A549 (cell line): ENCODE data around the gene NFKBIZ. TPM values are rescaled to one million over a fixed set of nuclear protein-coding genes. Genes with fewer than 3 reads are reported as not detected.

ENCODE experiments used
- ATAC-seq, 2 experiments: fragments of 200-7000 bp in 1 of 2; fragments of >200 bp in 1 of 2; cut with Nextera tagmentation in 1 of 2; cut with Tn5 transposase in 1 of 2; 3 replicates each; pipeline versions ENCODE4 v1.8.0 to v1.9.1; 2018 to 2020; ENCODE audit warnings: mild to moderate bottlenecking in 1 of 2, moderate library complexity in 1 of 2
- CTCF ChIA-PET: fragments of 300-600 bp; sonication (Branson Sonifier 250); formaldehyde crosslinking; extraction: SDS; loops from one replicate; lab custom pipeline; 2021; ENCODE audit warnings: antibody characterized with exemption, inconsistent platforms; lab: Yijun Ruan, JAX
- POLR2A ChIA-PET: fragments of 350-600 bp; formaldehyde crosslinking; extraction: SDS; loops from one replicate; lab custom pipeline; 2021; ENCODE audit warnings: antibody characterized with exemption, inconsistent platforms; lab: Yijun Ruan, JAX
- DNase-seq, 2 experiments: peaks; one replicate each; pipeline versions ENCODE4 v3.0.0 to v3.0.0-alpha.2; 2011 to 2016; ENCODE audit warnings: low read depth in 1 of 2, low spot score in 1 of 2
- FAIRE-seq: peaks from 2 replicates; lab custom pipeline; 2011; peaks lifted over from hg19 to GRCh38; lab: Jason Lieb, UNC
- H3K27ac ChIP-seq, 2 experiments: fragments of >200 bp; sonication (Bioruptor Twin); formaldehyde crosslinking; 3 replicates each; pipeline ENCODE4 v1.5.1; 2016 to 2017
- H3K4me1 ChIP-seq: fragments of >200 bp; sonication (Bioruptor Twin); formaldehyde crosslinking; 3 replicates; pipeline ENCODE4 v1.6.1; 2016
- H3K4me2 ChIP-seq: fragments of >200 bp; sonication (Bioruptor Twin); formaldehyde crosslinking; 3 replicates; pipeline ENCODE4 v1.6.1; 2016
- H3K4me3 ChIP-seq: fragments of >200 bp; sonication (Bioruptor Twin); formaldehyde crosslinking; 3 replicates; pipeline ENCODE4 v1.5.1; 2016
- H3K9me3 ChIP-seq: fragments of >200 bp; sonication (Bioruptor Twin); formaldehyde crosslinking; 3 replicates; pipeline ENCODE4 v1.6.1; 2016
- EHMT2 ChIP-seq: fragments of 200-600 bp; sonication (generic); IDR thresholded peaks from 2 replicates; pipeline ENCODE4 v1.6.1; 2016; ENCODE audit warnings: antibody characterized with exemption, low read depth, mild to moderate bottlenecking, moderate library complexity
- FOSB ChIP-seq: fragments of 250-450 bp; sonication (Bioruptor Pico); IDR thresholded peaks from 2 replicates; pipeline ENCODE4 v1.5.0; 2020; ENCODE audit warnings: mild to moderate bottlenecking, moderate library complexity
- HOXA7 ChIP-seq: fragments of 250-450 bp; sonication (Bioruptor Pico); IDR thresholded peaks from 2 replicates; pipeline ENCODE4 v1.5.0; 2020; ENCODE audit warnings: mild to moderate bottlenecking, moderate library complexity
- HOXB5 ChIP-seq: fragments of 250-450 bp; sonication (Bioruptor Pico); IDR thresholded peaks from 2 replicates; pipeline ENCODE4 v1.5.0; 2020; ENCODE audit warnings: mild to moderate bottlenecking, moderate library complexity
- JUN ChIP-seq, 2 experiments: fragments of >200 bp; sonication (Bioruptor Twin); formaldehyde crosslinking; IDR thresholded peaks; 2 replicates in 1 of 2; 3 replicates in 1 of 2; pipeline ENCODE4 v1.6.1; 2016 to 2017
- JUNB ChIP-seq: fragments of >200 bp; sonication (Bioruptor Twin); formaldehyde crosslinking; IDR thresholded peaks from 2 replicates; pipeline ENCODE4 v1.6.1; 2016
- KDM1A ChIP-seq: fragments of 200-600 bp; sonication (generic); IDR thresholded peaks from 2 replicates; pipeline ENCODE4 v1.6.1; 2016; ENCODE audit warnings: low read depth, mild to moderate bottlenecking
- MAFK ChIP-seq: fragments of 450-650 bp; IDR thresholded peaks from 2 replicates; pipeline ENCODE4 v1.6.1; 2014; ENCODE audit not compliant: partially characterized antibody
- NFE2L2 ChIP-seq: fragments of 150-350 bp; conservative IDR thresholded peaks from 2 replicates; pipeline ENCODE4 v1.6.1; 2014; ENCODE audit warnings: low read length
- NR3C1 ChIP-seq: fragments of >200 bp; sonication (Bioruptor Twin); formaldehyde crosslinking; IDR thresholded peaks from 3 replicates; pipeline ENCODE4 v1.6.1; 2017
- POLR2AphosphoS2 ChIP-seq: conservative IDR thresholded peaks from 2 replicates; pipeline ENCODE4 v1.6.1; 2012; ENCODE audit warnings: low read length, improper control_type of control experiment, inconsistent platforms
- RAD21 ChIP-seq, 2 experiments: fragments of >200 bp in 1 of 2; sonication (Bioruptor Twin) in 1 of 2; formaldehyde crosslinking in 1 of 2; IDR thresholded peaks in 1 of 2; conservative IDR thresholded peaks in 1 of 2; 2 replicates in 1 of 2; 3 replicates in 1 of 2; pipeline ENCODE4 v1.6.1; 2012 to 2018; ENCODE audit warnings: inconsistent platforms in 1 of 2
- RFX5 ChIP-seq: fragments of 450-650 bp; IDR thresholded peaks from 2 replicates; pipeline ENCODE4 v1.7.1; 2014; ENCODE audit warnings: antibody characterized with exemption, mild to moderate bottlenecking, moderate library complexity
- TFCP2L1 ChIP-seq: fragments of 250-450 bp; sonication (Bioruptor Pico); IDR thresholded peaks from 2 replicates; pipeline ENCODE4 v1.5.0; 2021; ENCODE audit warnings: mild to moderate bottlenecking
- ZNF302 ChIP-seq: fragments of 250-450 bp; sonication (Bioruptor Pico); IDR thresholded peaks from 2 replicates; pipeline ENCODE4 v1.9.0; 2021; ENCODE audit warnings: inconsistent platforms, mild to moderate bottlenecking, moderate library complexity
- ZSCAN20 ChIP-seq: fragments of 250-450 bp; sonication (Bioruptor Pico); IDR thresholded peaks from 2 replicates; pipeline ENCODE4 v1.8.0; 2022; ENCODE audit warnings: mild to moderate bottlenecking, moderate library complexity
- WGBS: methylation state at CpG from one replicate; pipeline ENCODE4 v1.1.6; 2017; ENCODE audit errors: missing lambda C conversion rate; 5-methylcytosine and 5-hydroxymethylcytosine counted together
- polyA plus RNA-seq, 4 experiments: library from polyadenylated mRNA; depleted of rRNA in 3 of 4; stranded (reverse); fragments of >200 nt; fragmentation: RNase III in 1 of 4; extraction: RNeasy Plus Mini Kit Qiagen cat#74134 plus additional on column Dnase treatment in 1 of 4; gene quantifications; 2 replicates in 3 of 4; 3 replicates in 1 of 4; pipeline ENCODE4 v1.2.3, GENCODE V29; 2011 to 2017

Gene NFKBIZ
- polyA plus RNA-seq, 2 of the 4 experiments (the other 2 are of a cell fraction), result 19.8 to 36.1 TPM

DNA sequence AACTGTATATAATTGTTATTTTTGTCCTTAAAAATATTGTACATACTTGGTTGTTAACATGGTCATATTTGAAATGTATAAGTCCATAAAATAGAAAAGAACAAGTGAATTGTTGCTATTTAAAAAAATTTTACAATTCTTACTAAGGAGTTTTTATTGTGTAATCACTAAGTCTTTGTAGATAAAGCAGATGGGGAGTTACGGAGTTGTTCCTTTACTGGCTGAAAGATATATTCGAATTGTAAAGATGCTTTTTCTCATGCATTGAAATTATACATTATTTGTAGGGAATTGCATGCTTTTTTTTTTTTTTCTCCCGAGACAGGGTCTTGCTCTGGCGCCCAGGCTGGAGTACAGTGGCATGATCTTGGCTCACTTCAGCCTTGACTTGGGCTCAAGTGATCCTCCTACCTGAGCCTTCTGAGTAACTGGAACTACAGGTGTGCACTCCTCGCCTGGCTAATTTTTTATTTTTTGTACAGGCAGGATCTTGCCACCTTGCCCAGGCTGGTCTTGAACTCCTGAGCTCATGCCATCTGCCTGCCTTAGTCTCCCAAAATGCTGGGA lies 10.7 kb downstream of the NFKBIZ start:
- ChIA-PET POLR2A (interaction anchor here (2.0 to 2.5 kb wide), 2 partner anchors 11 kb away, joined by 8 to 16 read pairs; partner anchors contain the start of gene NFKBIZ), CTCF (interaction anchor here (1.1 to 2.4 kb wide), 3 partner anchors 10 to 365 kb away, joined by 3 to 12 read pairs (median 7); partner anchors contain the start of gene NFKBIZ)
- DNase-seq, result no peak
- ATAC-seq, result no peak
- FAIRE-seq, result no peak
- TF ChIP-seq NR3C1 (no peak), JUNB (no peak), EHMT2 (no peak), POLR2AphosphoS2 (0 out of 2 replicates have a peak, but pooled peaks have one; percentile 0), TFCP2L1 (CRISPR knock-in tag) (no peak)
- 87% methylated on average over 5 of the region's 5 CpGs for WGBS
- Histone ChIP-seq H3K9me3 (no peaks in the 10 kb centered on the region), H3K4me2 (no peak overlapping the region), H3K4me3 (no peak overlapping the region), H3K4me1 (peaks cover 10% of the 10 kb centered on the region), H3K27ac (no peak overlapping the region)

DNA sequence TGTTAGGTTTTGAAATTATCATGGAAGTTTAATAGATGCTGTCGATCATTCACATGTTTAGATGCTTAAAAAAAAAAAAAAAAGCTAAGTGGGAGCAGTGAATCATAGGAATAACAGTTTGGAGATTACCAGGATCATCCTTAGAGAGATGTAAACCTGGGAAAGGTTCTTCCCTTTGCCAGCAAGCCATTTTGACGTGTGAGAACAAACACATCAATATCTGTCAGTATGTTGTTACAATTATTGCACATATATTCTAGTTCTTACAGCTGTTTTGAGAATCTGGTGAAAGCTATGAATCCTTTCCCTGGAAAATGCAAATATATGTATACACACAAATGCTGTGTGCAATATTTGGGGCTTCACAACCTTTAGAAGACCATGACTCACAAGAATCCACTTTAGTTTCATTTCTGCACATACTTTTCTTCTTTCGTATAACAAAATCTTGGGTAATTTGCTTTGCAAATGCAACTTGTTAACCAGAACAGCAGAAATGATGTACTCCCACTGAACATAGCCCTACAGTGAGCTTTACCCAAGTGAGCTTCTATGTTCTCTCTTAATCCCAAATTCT lies 12.0 kb downstream of the NFKBIZ start:
- FAIRE-seq, result no peak
- POLR2A ChIA-PET, result interaction anchor here (0.5 to 2.0 kb wide), 3 partner anchors 12 to 364 kb away, joined by 3 to 8 read pairs (median 5); partner anchors contain the start of gene NFKBIZ
- no peak for TF ChIP-seq RFX5
- TF ChIP-seq ZNF302 (CRISPR knock-in tag), result no peak
- TF ChIP-seq ZSCAN20 (CRISPR knock-in tag), result no peak
- TF ChIP-seq MAFK, result no peak
- no peak for TF ChIP-seq RAD21 (conservative IDR thresholded peaks at IDR 0.05 in 1 of 2, IDR thresholded peaks at IDR 0.05 in 1 of 2)
- TF ChIP-seq, all 56 proteins: peak for 0

DNA sequence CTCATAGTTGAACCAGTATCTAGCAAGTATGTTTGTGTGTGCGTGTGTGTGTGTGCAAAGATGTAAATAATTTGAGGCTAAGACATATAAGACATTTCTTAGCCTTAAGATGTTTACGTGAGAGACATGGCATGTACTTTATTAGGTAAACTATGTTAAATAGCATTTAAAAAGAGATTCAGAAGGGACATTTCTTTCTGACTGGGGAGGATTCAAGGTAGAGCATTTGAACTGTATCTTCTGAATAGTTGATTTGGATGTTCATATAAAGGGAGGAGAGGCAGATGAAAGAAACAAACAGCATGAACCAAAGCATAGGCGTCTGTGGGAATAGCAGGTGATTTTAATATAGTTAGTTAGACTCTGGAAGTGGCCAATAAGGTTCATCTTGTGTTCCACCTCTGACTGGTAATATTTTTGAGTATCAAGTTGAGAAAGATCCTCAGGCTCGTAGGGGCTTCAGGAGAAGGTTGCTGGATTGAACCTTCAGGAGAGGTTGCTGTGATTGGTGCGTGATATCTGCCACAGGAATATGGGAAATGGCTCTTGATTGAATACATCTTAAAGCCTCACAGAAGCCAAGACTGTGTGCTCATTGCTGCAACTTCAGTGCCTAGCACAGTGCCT lies 12.6 kb downstream of the NFKBIZ start:
- WGBS, result 85% methylated on average over 5 of the region's 5 CpGs
- DNase-seq, result no peak
- no peak; a peak in 2 of 6 replicates for ATAC-seq
- Histone ChIP-seq H3K4me2 (no peak overlapping the region), H3K9me3 (no peaks in the 10 kb centered on the region), H3K4me3 (no peak overlapping the region), H3K4me1 (peaks cover 16% of the 10 kb centered on the region), H3K27ac (peak overlapping the region in 1 of 2 experiments; percentile 9; a peak in 1 of 6 replicates)
- ChIA-PET POLR2A (interaction anchor here (0.5 to 2.5 kb wide), 5 partner anchors 12 to 363 kb away, joined by 3 to 9 read pairs (median 5); partner anchors contain the start of gene NFKBIZ), CTCF (interaction anchor here (1.2 kb wide), 1 partner anchor 9 kb away, joined by 4 read pairs; no protein-coding TSS in a partner anchor)
- TF ChIP-seq POLR2AphosphoS2 (peak; percentile 85), HOXB5 (CRISPR knock-in tag) (no peak), FOSB (CRISPR knock-in tag) (peak; percentile 42; the same call in 1 of the 2 replicates), JUN (IDR thresholded peaks at IDR 0.05) (peak in 1 of 2 experiments; percentile 30; a peak in 1 of 5 replicates), NFE2L2 (no peak), KDM1A (no peak), HOXA7 (CRISPR knock-in tag) (peak; percentile 79), TFCP2L1 (CRISPR knock-in tag) (peak; percentile 71; the same call in 1 of the 2 replicates)
- no peak for FAIRE-seq

More for the DNA sequence above, 12.0 kb downstream of the NFKBIZ start:
- H3K4me3 ChIP-seq, result no peak overlapping the region
- no peak for DNase-seq
- ATAC-seq, result no peak
- no peaks in the 10 kb centered on the region for H3K9me3 ChIP-seq
- 83% methylated on average over 3 of the region's 3 CpGs for WGBS
- CTCF ChIA-PET, result interaction anchor here (1.2 to 1.3 kb wide), 2 partner anchors 9 to 12 kb away, joined by 4 to 7 read pairs; partner anchors contain the start of gene NFKBIZ
- H3K27ac ChIP-seq, result peak overlapping the region in 1 of 2 experiments; percentile 9; a peak in 1 of 6 replicates
- H3K4me2 ChIP-seq, result no peak overlapping the region
- peaks cover 13% of the 10 kb centered on the region for H3K4me1 ChIP-seq
